Activated naive CD8-positive, alpha-beta T cell (primary cell): Measurements from ENCODE around the gene CDC73.

Experiments used
- H3K27ac Mint-ChIP-seq: one replicate; pipeline ENCODE4 v1.8.0; 2021; ENCODE audit warnings: mixed read lengths
- H3K27me3 Mint-ChIP-seq: one replicate; pipeline ENCODE4 v1.8.0; 2021; ENCODE audit warnings: mixed read lengths
- H3K36me3 Mint-ChIP-seq: one replicate; pipeline ENCODE4 v1.8.0; 2021; ENCODE audit warnings: mixed read lengths
- H3K4me1 Mint-ChIP-seq: one replicate; pipeline ENCODE4 v1.8.0; 2021; ENCODE audit warnings: low read depth, mixed read lengths
- H3K4me3 Mint-ChIP-seq: one replicate; pipeline ENCODE4 v1.8.0; 2021; ENCODE audit warnings: mild to moderate bottlenecking, mixed read lengths
- H3K9me3 Mint-ChIP-seq: one replicate; pipeline ENCODE4 v1.8.0; 2021; ENCODE audit warnings: low read depth, mixed read lengths

The CDC73 gene

GRCh38 chr1:193301746-193302145 is 179.9 kb downstream of the CDC73 start:
- Mint-ChIP-seq H3K9me3 (peaks cover 6% of the 10 kb centered on the region), H3K4me1 (no peaks in the 10 kb centered on the region), H3K27ac (no peak overlapping the region), H3K4me3 (no peak overlapping the region), H3K36me3 (peaks cover 4% of the 10 kb centered on the region), H3K27me3 (no peaks in the 10 kb centered on the region)

DNA sequence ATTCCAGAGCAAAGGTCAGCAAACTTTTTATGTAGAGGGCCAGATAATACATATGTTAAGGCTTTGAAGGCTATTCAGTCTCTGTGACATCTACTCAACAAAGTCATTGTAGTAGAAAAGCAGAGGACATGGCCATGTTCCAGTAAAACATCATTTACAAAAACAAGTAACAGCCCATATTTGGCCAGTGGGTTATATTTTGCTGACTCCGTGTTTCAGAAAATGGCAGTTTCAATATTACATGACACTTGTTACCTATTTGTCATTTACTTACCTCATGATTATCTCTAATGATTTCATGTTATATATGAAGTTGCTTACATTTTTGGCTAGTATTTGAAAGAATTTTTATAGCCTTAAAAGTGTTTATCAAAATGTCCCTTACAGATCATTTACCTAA is 182.0 kb downstream of the CDC73 start:
- Mint-ChIP-seq H3K4me3 (no peak overlapping the region), H3K4me1 (no peaks in the 10 kb centered on the region), H3K36me3 (no peaks in the 10 kb centered on the region), H3K27me3 (no peaks in the 10 kb centered on the region), H3K27ac (no peak overlapping the region), H3K9me3 (no peaks in the 10 kb centered on the region)
